Stimulated activated CD4-positive, alpha-beta T cell treated with anti-CD3 and anti-CD28 coated beads, Interleukin-15, amount 100 ng/mL, for 48 hours (primary cell): ENCODE results near the gene ENTPD6.
"Not testable (repeated sequence)": the region's sequence is repeated elsewhere in the genome, so short reads cannot be mapped to it uniquely, and the experiment has no call there.

ENCODE experiments used
- DNase-seq, 2 donors: peaks; one replicate each; pipeline ENCODE4 v3.0.0-alpha.2; 2020; ENCODE audit warnings: low read depth in 2 of 2

ENTPD6 gene

GRCh38 chr20:25240851-25241658 is 45.5 kb downstream of the ENTPD6 start:
- DNase-seq = not testable (repeated sequence)

- DNase-seq = not testable (repeated sequence)
Measured at GRCh38 chr20:25241659-25241955, 46.1 kb downstream of the ENTPD6 start.

GRCh38 chr20:25242231-25242630 is 46.7 kb downstream of the ENTPD6 start:
- no peak for DNase-seq

- no peak for DNase-seq
Measured at GRCh38 chr20:25243416-25243979, 48.0 kb downstream of the ENTPD6 start.

- no peak for DNase-seq
Measured at GRCh38 chr20:25244976-25245375, 49.5 kb downstream of the ENTPD6 start.

GRCh38 chr20:25245461-25245860 is 49.9 kb downstream of the ENTPD6 start:
- no peak for DNase-seq

- DNase-seq = no peak
Measured at GRCh38 chr20:25246182-25246999, 50.9 kb downstream of the ENTPD6 start.

GRCh38 chr20:25247000-25247517 is 51.5 kb downstream of the ENTPD6 start:
- DNase-seq = no peak

GRCh38 chr20:25247518-25247955 is 52.0 kb downstream of the ENTPD6 start:
- DNase-seq = no peak

GRCh38 chr20:25247956-25248785 is 52.7 kb downstream of the ENTPD6 start, which contains the start of gene PYGB:
Gene PYGB, plus strand, starts transcription at chr20:25248085. Its CDS starts 94 bp downstream, at chr20:25248179.
- peak; percentile 61 to 64 for DNase-seq

- no peak for DNase-seq
Measured at GRCh38 chr20:25248786-25249172, 53.3 kb downstream of the ENTPD6 start.

GRCh38 chr20:25249198-25249931 is 53.9 kb downstream of the ENTPD6 start:
- DNase-seq = no peak

- DNase-seq = no peak
Measured at GRCh38 chr20:25250508-25250907, 55.0 kb downstream of the ENTPD6 start.

- no peak for DNase-seq
Measured at GRCh38 chr20:25251019-25251418, 55.5 kb downstream of the ENTPD6 start.

GRCh38 chr20:25251558-25251957 is 56.0 kb downstream of the ENTPD6 start:
- DNase-seq = no peak

- DNase-seq = no peak
Measured at GRCh38 chr20:25252230-25252651, 56.7 kb downstream of the ENTPD6 start.

- DNase-seq = no peak
Measured at GRCh38 chr20:25252686-25253421, 57.3 kb downstream of the ENTPD6 start.

GRCh38 chr20:25253606-25254275 is 58.2 kb downstream of the ENTPD6 start:
- DNase-seq = no peak

GRCh38 chr20:25254571-25254970 is 59.1 kb downstream of the ENTPD6 start:
- no peak for DNase-seq
